ENCODE data around the gene NLRP3.
"Not testable (repeated sequence)": the region's sequence is repeated elsewhere in the genome, so short reads cannot be mapped to it uniquely, and the experiment has no call there.

The NLRP3 gene

DNA sequence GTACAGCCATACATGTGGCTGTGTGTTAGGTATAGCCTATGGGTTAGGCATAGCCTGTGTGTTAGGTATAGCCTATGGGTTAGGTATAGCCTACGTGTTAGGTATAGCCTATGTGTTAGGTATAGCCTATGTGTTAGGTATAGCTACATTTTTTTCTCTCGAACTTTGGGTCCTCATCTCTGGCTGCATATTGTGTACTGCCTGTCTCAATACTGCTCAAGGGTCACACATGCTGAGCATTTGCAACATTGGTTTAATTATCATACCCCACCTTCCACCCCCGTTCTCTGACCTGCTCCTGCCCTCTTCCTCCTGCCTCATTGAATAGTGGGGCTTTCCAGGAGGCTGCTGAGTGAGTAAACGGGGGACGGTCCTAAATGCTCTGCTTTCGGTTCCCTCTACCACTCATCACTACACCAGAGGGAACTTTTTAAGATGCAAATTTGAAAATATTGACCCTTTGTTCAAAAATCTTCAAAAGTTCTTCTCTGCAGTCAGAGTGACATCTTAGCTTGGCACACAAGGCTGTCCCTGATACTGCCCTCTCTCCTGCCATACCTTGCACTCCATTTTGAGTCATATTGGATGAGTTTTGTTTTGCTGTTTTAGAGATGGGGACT lies 24.1 kb downstream of the NLRP3 start:
- DNase-seq: no peak

DNA sequence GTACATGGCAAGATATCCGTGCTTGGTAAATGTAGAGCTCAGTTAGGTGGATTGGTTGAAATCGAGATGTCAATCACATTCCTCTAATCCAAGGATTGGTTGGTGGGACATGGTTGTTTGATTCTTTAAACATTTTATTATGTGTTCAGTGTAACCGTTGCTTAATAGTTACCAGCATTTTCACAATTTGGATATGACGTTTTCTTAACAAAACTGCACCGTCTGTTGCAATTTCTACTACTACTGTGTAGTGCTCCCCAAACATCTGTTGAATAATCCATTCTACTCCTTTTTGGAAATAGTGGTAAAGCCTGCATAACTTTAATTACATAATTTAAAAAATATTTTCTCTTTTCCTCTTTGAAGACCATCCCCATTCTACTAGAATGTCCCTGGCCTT lies 25.6 kb downstream of the NLRP3 start:
- DNase-seq: no peak

GRCh38 chr1:247442164-247442563 lies 26.2 kb downstream of the NLRP3 start:
- DNase-seq: no peak

GRCh38 chr1:247443641-247444040 lies 27.7 kb downstream of the NLRP3 start:
- DNase-seq: no peak

DNA sequence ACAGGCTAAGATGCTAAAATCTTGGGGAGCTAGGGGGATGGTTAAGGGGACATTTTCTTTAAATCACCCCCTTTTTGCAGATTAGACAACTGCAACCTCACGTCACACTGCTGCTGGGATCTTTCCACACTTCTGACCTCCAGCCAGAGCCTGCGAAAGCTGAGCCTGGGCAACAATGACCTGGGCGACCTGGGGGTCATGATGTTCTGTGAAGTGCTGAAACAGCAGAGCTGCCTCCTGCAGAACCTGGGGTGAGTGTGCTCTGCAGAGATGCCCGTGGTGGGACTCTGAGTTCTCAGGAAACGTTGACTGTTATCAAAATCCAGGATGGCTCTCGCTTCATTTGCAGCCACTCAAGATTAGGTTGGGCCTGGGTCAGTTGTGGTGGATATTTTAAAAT lies 28.6 kb downstream of the NLRP3 start:
- DNase-seq: no peak

DNA sequence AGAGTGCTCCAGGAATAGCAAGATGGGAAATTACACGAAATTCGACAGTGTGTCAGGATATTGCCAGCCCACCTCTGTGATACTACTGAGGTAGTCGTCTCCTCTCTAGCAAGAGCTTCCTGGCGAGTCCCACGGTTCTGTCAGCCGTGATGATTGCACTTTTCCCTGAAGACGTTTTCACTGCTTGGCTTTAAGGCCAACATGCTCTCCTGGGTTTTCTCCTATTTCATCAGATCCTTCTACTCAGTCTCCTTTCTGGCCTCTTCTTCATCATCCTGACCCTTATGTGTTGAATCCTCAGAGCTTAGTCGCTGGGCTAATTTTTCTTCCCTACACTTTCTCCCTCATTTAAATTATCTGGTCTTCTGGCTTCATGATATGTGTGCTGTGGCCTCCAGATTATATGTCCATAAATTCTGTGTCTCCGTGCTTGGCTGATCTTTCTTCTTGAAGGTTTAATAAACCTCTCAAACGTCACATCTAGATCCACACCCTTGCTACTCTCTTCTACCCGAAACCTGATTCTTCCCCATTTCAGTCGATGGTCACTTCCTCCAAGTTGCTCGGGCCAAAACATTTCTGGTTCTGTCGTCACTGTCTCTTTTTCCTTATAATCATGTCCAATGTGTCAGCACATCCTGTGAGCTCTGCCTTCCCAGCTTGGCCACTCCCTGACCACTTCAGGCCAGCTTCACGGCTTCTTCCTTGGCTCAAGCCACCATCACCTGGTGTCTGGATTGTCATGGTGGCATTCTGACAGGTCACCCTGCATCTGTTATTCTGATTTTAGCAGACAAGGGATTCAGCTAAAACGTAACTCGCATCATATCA lies 29.8 kb downstream of the NLRP3 start:
- no peak for DNase-seq

GRCh38 chr1:247447162-247447909 lies 31.4 kb downstream of the NLRP3 start:
- DNase-seq: no peak

GRCh38 chr1:247448107-247448791 lies 32.3 kb downstream of the NLRP3 start:
- DNase-seq: peak; percentile 17

- DNase-seq: no peak
These were observed 35.5 kb downstream of the NLRP3 start for GRCh38 chr1:247451388-247452010.

GRCh38 chr1:247452447-247453039 lies 36.6 kb downstream of the NLRP3 start:
- DNase-seq: no peak

- DNase-seq: no peak
These were observed 37.3 kb downstream of the NLRP3 start for GRCh38 chr1:247453245-247453644.

DNA sequence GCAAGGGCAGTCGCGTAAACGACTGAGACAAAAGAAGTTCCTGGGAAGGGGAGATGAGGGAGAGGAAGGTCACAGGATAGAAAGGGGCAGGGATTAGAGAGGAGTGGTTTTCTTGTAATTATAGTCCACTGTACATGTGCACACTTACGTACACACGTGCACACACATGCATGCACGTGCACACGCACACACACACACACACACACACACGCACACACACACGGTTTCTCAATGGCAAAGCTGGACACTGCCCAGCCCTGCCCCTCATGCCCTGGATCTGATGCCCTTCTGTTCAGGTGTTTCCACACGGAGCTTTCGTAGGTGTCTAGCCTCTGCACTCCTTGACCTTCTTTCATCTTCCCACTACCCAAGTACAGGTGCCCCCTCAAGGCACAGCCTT lies 38.0 kb downstream of the NLRP3 start:
- DNase-seq: no peak

GRCh38 chr1:247456021-247456420 lies 40.0 kb downstream of the NLRP3 start:
- no peak for DNase-seq

- no peak for DNase-seq
These were observed 41.1 kb downstream of the NLRP3 start for GRCh38 chr1:247456914-247457639.

DNA sequence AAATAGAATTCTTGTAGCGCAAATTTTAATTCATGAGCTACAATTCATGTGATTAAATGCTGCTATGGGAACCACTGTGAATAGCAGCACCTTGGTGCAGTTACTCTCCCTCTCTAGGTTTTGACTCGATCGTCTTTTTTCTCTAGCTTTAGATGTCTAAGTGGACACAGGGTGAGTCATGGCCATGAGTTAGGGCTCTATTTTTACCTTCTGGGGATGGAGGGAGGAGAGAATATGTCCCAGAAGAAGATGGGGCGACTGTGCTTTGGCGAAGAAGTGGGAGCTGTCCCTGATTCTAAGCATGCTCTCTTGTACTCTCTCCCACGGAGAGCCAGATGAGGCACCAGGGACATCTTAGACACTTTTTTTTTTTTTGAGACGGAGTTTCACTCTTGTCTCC lies 43.5 kb downstream of the NLRP3 start:
- DNase-seq: no peak

DNA sequence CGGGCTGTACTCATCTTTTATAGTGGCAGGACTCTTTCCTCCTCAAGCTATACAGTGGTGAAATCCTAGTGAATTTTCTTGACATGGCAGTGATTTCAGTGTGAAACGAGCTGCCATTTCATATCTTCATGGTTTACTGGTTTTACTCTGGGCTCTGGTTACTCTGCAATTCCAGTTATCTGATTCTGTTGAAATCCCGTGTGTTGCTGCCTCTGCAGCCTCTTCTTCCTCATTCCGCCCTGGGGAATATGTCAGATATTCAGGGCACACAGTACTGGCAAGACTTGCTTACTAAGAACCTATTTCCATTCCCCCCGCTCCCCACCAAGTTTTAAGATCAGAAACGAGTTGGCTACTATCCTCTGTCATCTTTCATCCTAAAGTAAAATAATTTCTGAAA lies 49.8 kb downstream of the NLRP3 start:
- no peak for DNase-seq

GRCh38 chr1:247467129-247467528 lies 51.2 kb downstream of the NLRP3 start:
- DNase-seq: no peak

DNA sequence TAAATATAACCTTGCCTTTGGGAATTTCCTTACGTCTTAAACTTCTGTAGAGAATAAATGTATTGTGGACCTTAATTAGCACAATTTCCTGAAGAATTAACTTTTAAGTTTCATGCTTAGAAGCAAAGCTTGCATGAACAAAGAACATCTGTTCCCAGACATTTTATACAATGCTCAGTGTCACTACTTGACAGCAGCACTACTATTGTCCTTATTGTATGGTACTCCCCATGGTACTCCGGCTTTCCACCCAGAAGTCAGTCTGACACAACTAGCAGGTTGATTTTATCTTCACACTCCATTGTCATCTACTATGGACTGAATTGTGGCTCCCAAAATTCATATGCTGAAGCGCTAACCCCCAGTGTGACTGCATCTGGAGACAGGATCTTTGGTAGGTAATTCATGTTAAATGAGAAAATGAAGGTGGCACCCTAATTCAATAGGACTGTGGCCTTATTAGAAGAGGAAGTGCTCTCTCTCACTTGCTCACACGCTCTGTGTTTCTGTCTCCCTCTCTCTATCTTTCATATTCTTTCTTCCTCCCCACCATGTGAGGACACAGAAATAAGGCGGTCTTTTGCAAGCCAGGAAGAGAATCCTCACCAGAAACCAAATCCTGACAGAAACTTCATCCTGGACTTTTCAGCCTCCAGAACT lies 52.6 kb downstream of the NLRP3 start:
- DNase-seq: no peak

DNA sequence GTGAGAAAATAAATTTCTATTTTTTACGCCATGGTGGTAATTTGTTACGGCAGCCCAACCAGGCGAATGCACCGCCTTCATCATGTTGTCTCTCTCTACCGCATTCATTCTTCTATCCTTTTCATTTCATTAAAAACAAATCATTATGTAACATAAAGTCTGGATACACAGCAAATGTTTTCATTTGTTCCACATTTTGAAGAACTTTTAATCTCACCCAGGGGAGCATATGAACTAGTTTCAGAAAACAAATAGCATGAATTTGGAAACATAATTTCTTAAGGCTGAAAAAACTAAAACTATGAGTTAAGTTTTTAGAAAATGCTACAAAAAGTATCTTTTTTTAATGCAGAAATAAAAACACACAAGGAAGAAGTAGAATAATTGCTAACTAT lies 53.2 kb downstream of the NLRP3 start:
- no peak for DNase-seq

DNA sequence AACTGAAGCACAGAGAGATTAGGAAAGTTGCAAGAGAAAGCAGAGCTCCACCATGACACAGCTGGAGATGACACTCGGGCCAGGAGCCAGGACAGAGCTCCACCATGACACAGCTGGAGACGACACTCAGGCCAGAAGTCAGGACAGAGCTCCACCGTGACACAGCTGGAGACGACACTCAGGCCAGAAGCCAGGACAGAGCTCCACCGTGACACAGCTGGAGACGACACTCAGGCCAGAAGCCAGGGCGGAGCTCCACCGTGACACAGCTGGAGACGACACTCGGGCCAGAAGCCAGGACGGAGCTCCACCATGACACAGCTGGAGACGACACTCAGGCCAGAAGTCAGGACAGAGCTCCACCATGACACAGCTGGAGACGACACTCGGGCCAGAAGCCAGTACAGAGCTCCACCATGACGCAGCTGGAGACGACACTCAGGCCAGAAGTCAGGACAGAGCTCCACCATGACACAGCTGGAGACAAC lies 55.0 kb downstream of the NLRP3 start:
- not testable (repeated sequence) for DNase-seq

DNA sequence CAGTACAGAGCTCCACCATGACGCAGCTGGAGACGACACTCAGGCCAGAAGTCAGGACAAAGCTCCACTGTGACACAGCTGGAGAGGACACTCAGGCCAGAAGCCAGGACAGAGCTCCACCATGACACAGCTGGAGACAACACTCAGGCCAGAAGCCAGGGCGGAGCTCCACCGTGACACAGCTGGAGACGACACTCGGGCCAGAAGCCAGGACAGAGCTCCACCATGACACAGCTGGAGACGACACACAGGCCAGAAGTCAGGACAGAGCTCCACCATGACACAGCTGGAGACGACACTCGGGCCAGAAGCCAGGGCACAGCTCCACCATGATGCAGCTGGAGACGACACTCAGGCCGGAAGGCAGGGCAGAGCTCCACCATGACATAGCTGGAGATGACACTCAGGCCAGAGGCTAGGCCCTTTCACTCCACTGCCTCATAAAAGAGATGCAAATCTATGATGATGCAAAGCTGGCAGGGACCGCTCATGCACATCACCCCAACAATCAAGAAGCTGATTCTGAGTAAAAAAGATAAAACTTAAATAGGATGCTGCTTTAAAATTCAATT lies 55.6 kb downstream of the NLRP3 start:
- no peak for DNase-seq

Data from activated gamma-delta T cell treated with Interleukin-2 at 50 U/mL for 16 hours (primary cell).